SK-N-MC (cell line): ENCODE results near the gene ORC2.

Experiments used
- DNase-seq: peaks from one replicate; pipeline ENCODE4 v3.0.0-alpha.2; 2011; ENCODE audit warnings: low read depth, low spot score
- H3K27ac ChIP-seq: fragments of 200-600 bp; sonication (generic); 2 replicates; pipeline ENCODE4 v1.5.1; 2016; ENCODE audit warnings: mixed run types
- H3K36me3 ChIP-seq: fragments of 200-600 bp; sonication (generic); 2 replicates; pipeline ENCODE4 v1.6.1; 2017; ENCODE audit warnings: antibody characterized with exemption, low read length, mixed read lengths; ENCODE audit not compliant: insufficient read depth
- H3K4me3 ChIP-seq: fragments of 200-600 bp; sonication (generic); 2 replicates; pipeline ENCODE4 v1.5.1; 2016
- H3K9ac ChIP-seq: fragments of 200-600 bp; sonication (generic); 2 replicates; pipeline ENCODE4 v1.8.0; 2017; ENCODE audit warnings: mixed run types, mixed read lengths; ENCODE audit not compliant: insufficient read length
- H3K9me3 ChIP-seq: fragments of 200-600 bp; sonication (generic); 2 replicates; pipeline ENCODE4 v1.6.1; 2017; ENCODE audit warnings: low read depth, mild to moderate bottlenecking, antibody characterized with exemption, low read length, moderate library complexity, mixed read lengths
- EZH2 ChIP-seq: fragments of 200-600 bp; sonication (generic); IDR thresholded peaks from one replicate; pipeline ENCODE4 v1.6.1; 2017; ENCODE audit warnings: antibody characterized with exemption
- FOXP2 ChIP-seq: optimal IDR thresholded peaks from 2 replicates; pipeline ENCODE3; 2011; ENCODE audit warnings: mild to moderate bottlenecking, moderate library complexity; ENCODE audit not compliant: insufficient read depth; ENCODE audit errors: extremely low read length, control extremely low read depth
- POLR2AphosphoS5 ChIP-seq: IDR thresholded peaks from 2 replicates; pipeline ENCODE4 v1.6.1; 2012; ENCODE audit warnings: mild to moderate bottlenecking, low read depth, low read length, borderline replicate concordance

ORC2 gene

DNA sequence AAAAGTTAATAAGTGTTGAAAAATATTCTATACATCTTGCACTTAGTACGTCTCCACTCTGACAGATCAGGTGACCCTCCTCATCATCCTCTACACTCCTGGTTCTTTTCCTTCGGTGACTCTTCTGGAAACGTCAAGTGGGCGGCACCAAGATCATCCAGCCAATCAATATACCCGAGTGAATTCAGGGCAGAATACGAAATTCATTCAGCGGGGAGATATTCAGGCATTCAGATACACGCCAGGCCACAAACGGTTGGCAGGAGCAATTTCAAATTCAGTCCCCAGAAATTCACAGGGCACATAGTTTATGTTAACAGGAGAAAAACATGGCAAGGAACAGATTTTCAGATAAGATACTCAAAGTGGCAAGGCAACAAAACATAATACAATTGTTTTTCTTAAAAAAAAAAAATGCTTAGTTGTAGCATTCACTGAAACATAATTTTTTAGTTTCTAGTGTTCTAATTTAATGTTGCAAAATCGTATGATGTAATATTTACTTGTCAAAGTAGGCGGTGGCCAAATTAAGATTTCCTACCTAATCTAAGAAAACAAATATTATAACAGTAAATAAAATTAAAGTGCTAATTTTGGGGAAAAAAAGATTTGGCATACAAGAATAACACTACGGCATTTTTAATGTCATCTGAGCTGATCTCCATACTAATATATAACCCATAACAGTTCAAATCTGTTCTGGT, 103.2 kb downstream of the ORC2 start:
- Histone ChIP-seq H3K9me3 (no peaks in the 10 kb centered on the region), H3K36me3 (peaks cover 66% of the 10 kb centered on the region), H3K4me3 (no peak overlapping the region; the same call in 1 of the 2 replicates), H3K9ac (peak overlapping the region; percentile 49), H3K27ac (peak overlapping the region; percentile 57; the same call in 1 of the 2 replicates)
- no peak for DNase-seq
- TF ChIP-seq FOXP2 (no peak), POLR2AphosphoS5 (no peak), EZH2 (no peak)
